Measurements from ENCODE around the gene STEAP1B. TPM values are rescaled to one million over a fixed set of nuclear protein-coding genes. Genes with fewer than 3 reads are reported as not detected.

The STEAP1B gene
- total and polyA plus RNA-seq, 2 experiments from 2014 or later, result 27.7 to 31.6 TPM

DNA sequence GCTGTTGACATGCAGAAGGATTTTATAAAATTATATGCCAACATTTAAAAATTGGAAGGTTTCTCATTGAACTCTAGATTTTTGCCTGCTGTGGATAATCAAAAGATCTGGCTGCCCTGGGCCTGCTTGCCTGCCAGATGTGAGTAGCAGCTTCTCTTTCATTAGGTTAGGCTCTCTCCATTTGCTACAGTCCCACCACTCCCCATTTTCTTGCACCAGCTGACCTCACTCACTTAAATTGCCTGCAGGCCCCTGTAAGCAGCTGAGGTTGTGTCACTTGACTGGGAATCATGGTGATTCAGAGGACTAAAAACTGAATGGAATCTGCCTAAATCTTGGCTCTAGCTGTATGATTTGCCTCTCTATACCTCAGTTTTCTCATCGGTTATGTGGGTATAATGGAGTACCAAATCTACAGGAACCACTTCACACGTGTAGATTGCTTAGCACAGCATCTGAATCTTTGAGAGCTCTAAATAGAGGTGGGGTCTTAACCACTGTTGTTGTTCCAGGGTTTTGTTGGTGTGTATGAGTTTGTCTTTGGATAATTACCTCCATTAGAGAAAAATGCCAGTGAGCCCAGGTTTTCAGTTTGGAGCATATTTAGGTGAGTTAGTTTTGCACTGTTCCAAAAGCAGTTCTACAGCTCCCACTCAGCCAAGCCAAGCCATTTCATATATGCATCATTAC is 124.5 kb downstream of the STEAP1B start:
- Histone ChIP-seq H2AFZ (no peak overlapping the region), H4K20me1 (ENCODE audit: insufficient read depth) (no peaks in the 10 kb centered on the region), H3K4me3 (no peak overlapping the region), H3F3A (ENCODE audit: insufficient read depth) (no peaks in the 10 kb centered on the region), H3K27me3 (replicated peaks; ENCODE audit: insufficient read depth) (no peaks in the 10 kb centered on the region), H3K36me3 (ENCODE audit: low read depth) (no peaks in the 10 kb centered on the region), H3K4me2 (ENCODE audit: unreplicated experiment) (no peak overlapping the region), H3K4me1 (ENCODE audit: insufficient read depth) (no peaks in the 10 kb centered on the region), H3K79me2 (ENCODE audit: insufficient read depth) (no peaks in the 10 kb centered on the region), H3K9me3 (ENCODE audit: low read depth) (no peaks in the 10 kb centered on the region), H3K9me2 (ENCODE audit: insufficient read depth) (no peaks in the 10 kb centered on the region), H3K9ac (no peak overlapping the region), H3K27ac (no peak overlapping the region)
- WGBS, 2 experiments (ENCODE audit: low coverage in 1 of 2, low lambda C conversion rate in 2 of 2, missing lambda C conversion rate in 2 of 2), result 51% methylated on average over 2 of the region's 2 CpGs
- no peak for TF ChIP-seq EZH2phosphoT487 (IDR thresholded peaks at IDR 0.05; ENCODE audit: insufficient read depth, low read depth)
- no peak for TF ChIP-seq EZH2 (IDR thresholded peaks at IDR 0.05; ENCODE audit: insufficient read depth, poor library complexity, severe bottlenecking)
- in situ Hi-C loops (cut with MboI), result no loop called here
- DNase-seq, result peak; percentile 61

DNA sequence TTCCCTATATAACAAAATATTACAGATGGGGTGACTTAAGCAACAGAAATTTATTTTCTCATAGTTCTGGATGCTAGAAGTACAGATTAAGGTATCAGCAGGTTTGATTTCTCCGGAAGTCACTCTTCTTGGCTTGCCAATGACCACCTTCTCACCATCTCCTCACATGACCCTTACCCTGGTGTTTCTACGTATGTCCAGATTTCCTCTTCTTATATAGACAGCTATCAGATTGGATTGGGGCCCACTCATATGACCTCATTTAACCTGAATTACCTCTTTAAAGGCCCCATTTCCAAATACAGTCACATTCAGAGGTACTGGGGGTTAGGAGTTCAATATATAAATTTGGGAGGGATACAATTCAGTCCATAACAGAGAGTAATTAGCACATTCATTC is 126.1 kb downstream of the STEAP1B start:
- TF ChIP-seq EZH2 (IDR thresholded peaks at IDR 0.05; ENCODE audit: insufficient read depth, poor library complexity, severe bottlenecking) (no peak), EZH2phosphoT487 (IDR thresholded peaks at IDR 0.05; ENCODE audit: insufficient read depth, low read depth) (no peak)
- no peak overlapping the region for H3K4me2 ChIP-seq (ENCODE audit: unreplicated experiment)
- no peak overlapping the region for H2AFZ ChIP-seq
- no peak overlapping the region for H3K4me3 ChIP-seq
- H3K27ac ChIP-seq, result no peak overlapping the region
- H3K9me2 ChIP-seq (ENCODE audit: insufficient read depth), result no peaks in the 10 kb centered on the region
- WGBS, 2 experiments (ENCODE audit: low coverage in 1 of 2, low lambda C conversion rate in 2 of 2, missing lambda C conversion rate in 2 of 2), result 84 to 89% methylated on average over 2 of the region's 2 CpGs
- in situ Hi-C loops (cut with MboI), result no loop called here
- H4K20me1 ChIP-seq (ENCODE audit: insufficient read depth), result no peaks in the 10 kb centered on the region
- no peaks in the 10 kb centered on the region for H3K9me3 ChIP-seq (ENCODE audit: low read depth)
- no peaks in the 10 kb centered on the region for H3F3A ChIP-seq (ENCODE audit: insufficient read depth)
- no peaks in the 10 kb centered on the region for H3K4me1 ChIP-seq (ENCODE audit: insufficient read depth)
- H3K36me3 ChIP-seq (ENCODE audit: low read depth), result no peaks in the 10 kb centered on the region
- H3K27me3 ChIP-seq (replicated peaks; ENCODE audit: insufficient read depth), result no peaks in the 10 kb centered on the region
- H3K79me2 ChIP-seq (ENCODE audit: insufficient read depth), result no peaks in the 10 kb centered on the region
- no peak for DNase-seq
- no peak overlapping the region for H3K9ac ChIP-seq

- no peak overlapping the region for H3K4me3 ChIP-seq
- TF ChIP-seq EZH2 (IDR thresholded peaks at IDR 0.05; ENCODE audit: insufficient read depth, poor library complexity, severe bottlenecking), result no peak
- TF ChIP-seq EZH2phosphoT487 (IDR thresholded peaks at IDR 0.05; ENCODE audit: insufficient read depth, low read depth), result no peak
- in situ Hi-C loops (cut with MboI), result no loop called here
- no peak overlapping the region for H3K4me2 ChIP-seq (ENCODE audit: unreplicated experiment)
- no peaks in the 10 kb centered on the region for H3K9me2 ChIP-seq (ENCODE audit: insufficient read depth)
- H3K27me3 ChIP-seq (replicated peaks; ENCODE audit: insufficient read depth), result no peaks in the 10 kb centered on the region
- no peaks in the 10 kb centered on the region for H3F3A ChIP-seq (ENCODE audit: insufficient read depth)
- H3K9me3 ChIP-seq (ENCODE audit: low read depth), result no peaks in the 10 kb centered on the region
- no peak overlapping the region for H3K27ac ChIP-seq
- 80 to 92% methylated on average over 3 of the region's 3 CpGs for WGBS, 2 experiments (ENCODE audit: low coverage in 1 of 2, low lambda C conversion rate in 2 of 2, missing lambda C conversion rate in 2 of 2)
- no peak overlapping the region for H2AFZ ChIP-seq
- H4K20me1 ChIP-seq (ENCODE audit: insufficient read depth), result no peaks in the 10 kb centered on the region
- H3K79me2 ChIP-seq (ENCODE audit: insufficient read depth), result no peaks in the 10 kb centered on the region
- no peaks in the 10 kb centered on the region for H3K4me1 ChIP-seq (ENCODE audit: insufficient read depth)
- H3K9ac ChIP-seq, result no peak overlapping the region
- DNase-seq, result no peak
- H3K36me3 ChIP-seq (ENCODE audit: low read depth), result no peaks in the 10 kb centered on the region
Measured at GRCh38 chr7:22373388-22373787, 126.6 kb downstream of the STEAP1B start.

DNA sequence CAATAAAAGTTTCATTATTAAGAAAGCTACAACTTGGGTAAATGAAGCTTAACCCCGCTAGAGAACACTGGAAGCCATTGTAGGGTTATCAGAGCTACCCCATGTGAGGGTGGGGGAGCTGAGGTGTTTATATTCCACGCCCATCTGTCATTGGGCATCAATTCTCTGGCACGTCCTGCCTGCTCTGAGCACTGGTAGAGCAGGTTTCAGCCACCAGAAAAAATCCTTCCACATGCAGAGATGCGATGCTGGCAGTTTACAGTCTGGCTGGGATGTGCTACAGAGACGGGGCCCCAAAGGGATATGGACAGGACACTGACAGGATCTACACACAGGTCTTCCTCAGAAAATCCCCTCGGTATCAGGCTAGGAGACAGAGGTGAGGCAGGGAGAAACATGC is 127.1 kb downstream of the STEAP1B start:
- Histone ChIP-seq H3K4me1 (ENCODE audit: insufficient read depth) (no peaks in the 10 kb centered on the region), H3K4me3 (no peak overlapping the region), H3K9me3 (ENCODE audit: low read depth) (no peaks in the 10 kb centered on the region), H3K4me2 (ENCODE audit: unreplicated experiment) (no peak overlapping the region), H3K36me3 (ENCODE audit: low read depth) (no peaks in the 10 kb centered on the region), H3K79me2 (ENCODE audit: insufficient read depth) (no peaks in the 10 kb centered on the region), H3K9me2 (ENCODE audit: insufficient read depth) (no peaks in the 10 kb centered on the region), H3K27ac (no peak overlapping the region), H3K27me3 (replicated peaks; ENCODE audit: insufficient read depth) (no peaks in the 10 kb centered on the region), H3K9ac (no peak overlapping the region), H2AFZ (no peak overlapping the region), H3F3A (ENCODE audit: insufficient read depth) (no peaks in the 10 kb centered on the region), H4K20me1 (ENCODE audit: insufficient read depth) (no peaks in the 10 kb centered on the region)
- 65 to 75% methylated on average over 6 of the region's 6 CpGs for WGBS, 2 experiments (ENCODE audit: low coverage in 1 of 2, low lambda C conversion rate in 2 of 2, missing lambda C conversion rate in 2 of 2)
- TF ChIP-seq EZH2phosphoT487 (IDR thresholded peaks at IDR 0.05; ENCODE audit: insufficient read depth, low read depth), result no peak
- no peak for TF ChIP-seq EZH2 (IDR thresholded peaks at IDR 0.05; ENCODE audit: insufficient read depth, poor library complexity, severe bottlenecking)
- in situ Hi-C loops (cut with MboI), result no loop called here
- DNase-seq, result no peak

- H3K27ac ChIP-seq, result no peak overlapping the region
- no peaks in the 10 kb centered on the region for H3K27me3 ChIP-seq (replicated peaks; ENCODE audit: insufficient read depth)
- H3K36me3 ChIP-seq (ENCODE audit: low read depth), result no peaks in the 10 kb centered on the region
- in situ Hi-C loops (cut with MboI), result no loop called here
- no peak overlapping the region for H3K9ac ChIP-seq
- no peaks in the 10 kb centered on the region for H3F3A ChIP-seq (ENCODE audit: insufficient read depth)
- H3K4me3 ChIP-seq, result no peak overlapping the region
- H4K20me1 ChIP-seq (ENCODE audit: insufficient read depth), result no peaks in the 10 kb centered on the region
- no peaks in the 10 kb centered on the region for H3K79me2 ChIP-seq (ENCODE audit: insufficient read depth)
- no peak overlapping the region for H2AFZ ChIP-seq
- no peak for TF ChIP-seq EZH2 (IDR thresholded peaks at IDR 0.05; ENCODE audit: insufficient read depth, poor library complexity, severe bottlenecking)
- TF ChIP-seq EZH2phosphoT487 (IDR thresholded peaks at IDR 0.05; ENCODE audit: insufficient read depth, low read depth), result no peak
- H3K4me1 ChIP-seq (ENCODE audit: insufficient read depth), result no peaks in the 10 kb centered on the region
- no peaks in the 10 kb centered on the region for H3K9me2 ChIP-seq (ENCODE audit: insufficient read depth)
- DNase-seq, result no peak
- H3K4me2 ChIP-seq (ENCODE audit: unreplicated experiment), result no peak overlapping the region
- no peaks in the 10 kb centered on the region for H3K9me3 ChIP-seq (ENCODE audit: low read depth)
Measured at GRCh38 chr7:22371878-22372277, 128.1 kb downstream of the STEAP1B start.

Other genes starting within 250 kb of the STEAP1B start
- gene RAPGEF5, start 143.0 kb downstream of the STEAP1B start, total RNA-seq (2014; rRNA removed; shearing (Covaris generic)), result 0.86 and 1.0 TPM in 2 replicates
- gene RAPGEF5, start 143.0 kb downstream of the STEAP1B start, polyA plus RNA-seq (2016; fragmentation: Nextera tagmentation; extraction: Ambion mirVana), result 0.11 and 0.32 TPM in 2 replicates
- 15.3 and 18.7 TPM in 2 replicates for gene IL6, start 227.0 kb upstream of the STEAP1B start, total RNA-seq (2014; rRNA removed; shearing (Covaris generic))
- gene IL6, start 227.0 kb upstream of the STEAP1B start, polyA plus RNA-seq (2016; fragmentation: Nextera tagmentation; extraction: Ambion mirVana), result 29.0 and 30.6 TPM in 2 replicates

All from GM23248 (cell line).